Stomach smooth muscle (tissue), 2 donors: ENCODE data around the gene ERBB4.
"Not testable (repeated sequence)": the region's sequence is repeated elsewhere in the genome, so short reads cannot be mapped to it uniquely, and the experiment has no call there.

Experiments
- H3K27ac ChIP-seq: one replicate; pipeline ENCODE4 v1.7.0; 2013; ENCODE audit warnings: mild to moderate bottlenecking, low read length, inconsistent platforms
- H3K27me3 ChIP-seq, 2 donors: one replicate each; pipeline ENCODE4 v1.7.0; 2013; ENCODE audit warnings: low read length in 2 of 2; ENCODE audit not compliant: insufficient read depth in 2 of 2, control insufficient read depth in 1 of 2
- H3K36me3 ChIP-seq, 2 donors: one replicate each; pipeline ENCODE4 v1.7.0; 2013; ENCODE audit warnings: low read length in 2 of 2; ENCODE audit not compliant: control insufficient read depth in 2 of 2, insufficient read depth in 2 of 2
- H3K4me1 ChIP-seq: one replicate; pipeline ENCODE4 v1.7.0; 2013; ENCODE audit warnings: low read length; ENCODE audit not compliant: control insufficient read depth, insufficient read depth
- H3K4me3 ChIP-seq, 2 donors: one replicate each; pipeline ENCODE4 v1.7.0; 2013; ENCODE audit warnings: low read length in 2 of 2
- H3K9ac ChIP-seq, 2 donors: one replicate each; pipeline ENCODE4 v1.7.0; 2013; ENCODE audit warnings: low read length in 2 of 2, mild to moderate bottlenecking in 1 of 2
- H3K9me3 ChIP-seq, 2 donors: one replicate each; pipeline ENCODE4 v1.7.0; 2013; ENCODE audit warnings: low read length in 2 of 2; ENCODE audit not compliant: control insufficient read depth in 2 of 2
- donor health status: healthy.
- donor health status: Pancreatic carcinoma.

ERBB4 gene

DNA sequence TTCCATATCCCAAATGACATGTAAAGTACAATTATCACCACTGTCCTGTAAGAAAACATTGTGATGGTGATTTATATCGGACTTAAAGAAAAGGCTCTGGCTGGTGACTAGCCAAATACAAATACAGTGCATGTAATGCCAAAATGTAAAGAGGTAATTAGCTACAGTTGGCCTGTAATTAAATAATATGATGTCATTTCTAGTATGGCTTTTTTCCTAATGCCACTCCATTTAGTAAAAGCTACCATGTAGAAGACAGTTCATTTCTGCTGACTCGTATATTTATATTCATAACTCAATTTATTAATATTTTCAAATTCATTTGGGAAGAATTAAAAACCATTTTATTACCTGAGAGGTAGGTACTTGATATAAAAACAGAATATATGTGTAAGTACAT, 815.7 kb downstream of the ERBB4 start:
- Histone ChIP-seq H3K4me1 (no peaks in the 10 kb centered on the region), H3K9me3 (no peaks in the 10 kb centered on the region), H3K9ac (no peak overlapping the region), H3K36me3 (no peaks in the 10 kb centered on the region), H3K27ac (no peak overlapping the region), H3K4me3 (no peak overlapping the region), H3K27me3 (no peaks in the 10 kb centered on the region)

DNA sequence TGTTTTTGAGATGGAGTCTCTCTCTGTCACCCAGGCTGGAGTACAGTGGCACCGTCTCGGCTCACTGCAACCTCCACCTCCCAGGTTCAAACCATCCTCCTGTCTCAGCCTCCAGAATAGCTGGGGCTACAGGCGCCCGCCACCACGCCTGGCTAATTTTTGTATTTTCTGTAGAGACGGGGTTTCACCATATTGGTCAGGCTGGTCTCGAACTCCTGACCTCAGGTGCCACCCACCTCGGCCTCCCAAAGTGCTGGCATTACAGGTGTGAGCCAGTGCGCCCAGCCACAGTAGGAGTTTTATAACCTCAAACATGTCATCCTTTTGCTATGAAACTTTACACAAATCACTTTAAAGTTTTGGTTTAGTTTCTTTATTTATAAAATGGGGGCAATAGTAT, 816.7 kb downstream of the ERBB4 start:
- not testable (repeated sequence) for H3K27ac ChIP-seq, H3K9me3 ChIP-seq, H3K27me3 ChIP-seq, H3K36me3 ChIP-seq, H3K4me1 ChIP-seq, H3K9ac ChIP-seq, H3K4me3 ChIP-seq

GRCh38 chr2:211709389-211709788, 829.2 kb downstream of the ERBB4 start:
- no peaks in the 10 kb centered on the region for H3K9me3 ChIP-seq
- H3K27ac ChIP-seq, result no peak overlapping the region

GRCh38 chr2:211692689-211693088, 845.9 kb downstream of the ERBB4 start:
- Histone ChIP-seq H3K9me3 (no peaks in the 10 kb centered on the region), H3K27me3 (no peaks in the 10 kb centered on the region), H3K9ac (no peak overlapping the region), H3K36me3 (no peaks in the 10 kb centered on the region), H3K4me1 (no peaks in the 10 kb centered on the region), H3K4me3 (no peak overlapping the region), H3K27ac (no peak overlapping the region)

More at GRCh38 chr2:211709389-211709788, 829.2 kb downstream of the ERBB4 start:
- Histone ChIP-seq H3K4me3 (no peak overlapping the region), H3K36me3 (no peaks in the 10 kb centered on the region), H3K4me1 (no peaks in the 10 kb centered on the region), H3K9ac (no peak overlapping the region), H3K27me3 (no peaks in the 10 kb centered on the region)

GRCh38 chr2:211690736-211691135, 847.9 kb downstream of the ERBB4 start:
- Histone ChIP-seq H3K9ac (no peak overlapping the region), H3K9me3 (no peaks in the 10 kb centered on the region), H3K27me3 (no peaks in the 10 kb centered on the region), H3K36me3 (no peaks in the 10 kb centered on the region), H3K4me1 (no peaks in the 10 kb centered on the region), H3K27ac (no peak overlapping the region), H3K4me3 (no peak overlapping the region)

DNA sequence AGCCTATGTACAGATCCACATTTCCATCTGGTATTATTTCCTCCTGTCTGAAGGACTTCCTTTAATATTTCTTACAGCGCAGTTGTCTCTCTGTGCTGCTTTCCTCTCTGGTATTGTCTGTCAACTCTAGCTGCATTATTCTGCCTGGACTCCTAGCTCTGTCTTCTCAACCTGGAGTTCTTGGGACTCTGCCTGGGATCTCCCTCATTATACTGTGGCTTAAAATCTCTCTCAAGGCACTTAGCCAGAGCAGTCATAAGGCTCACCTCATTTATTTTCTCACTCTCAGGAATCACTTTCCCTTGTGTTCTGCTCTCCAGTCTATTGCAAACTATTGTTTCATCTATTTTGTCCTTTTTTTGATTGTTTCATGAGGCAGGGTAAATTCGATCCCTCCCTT, 850.4 kb downstream of the ERBB4 start:
- Histone ChIP-seq H3K27ac (no peak overlapping the region), H3K9me3 (peaks cover 0 to 4% of the 10 kb centered on the region in 2 donors), H3K9ac (no peak overlapping the region), H3K4me3 (no peak overlapping the region), H3K4me1 (no peaks in the 10 kb centered on the region), H3K27me3 (no peaks in the 10 kb centered on the region), H3K36me3 (no peaks in the 10 kb centered on the region)

DNA sequence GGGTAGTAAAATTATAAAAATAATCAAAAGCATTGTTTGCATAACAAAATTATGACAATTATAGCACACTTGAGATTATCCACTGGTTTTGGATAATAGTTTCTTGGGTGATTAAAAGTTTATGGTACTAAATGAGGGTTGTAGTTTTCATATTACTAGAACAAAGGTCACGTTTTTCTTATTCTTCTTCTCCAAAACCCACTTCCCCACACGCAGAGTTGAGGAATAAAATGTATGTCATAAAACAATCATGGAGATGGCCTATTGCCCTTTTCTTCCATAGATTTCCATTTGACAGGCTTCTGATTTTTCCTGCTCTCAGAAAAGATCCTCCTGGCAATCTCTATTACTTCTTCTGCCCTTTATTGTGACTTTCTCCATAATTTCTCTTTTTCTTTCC, 863.9 kb downstream of the ERBB4 start:
- H3K9me3 ChIP-seq, result no peaks in the 10 kb centered on the region
- H3K27me3 ChIP-seq, result no peaks in the 10 kb centered on the region
- H3K9ac ChIP-seq, result no peak overlapping the region
- no peak overlapping the region for H3K27ac ChIP-seq
- no peaks in the 10 kb centered on the region for H3K4me1 ChIP-seq
- no peaks in the 10 kb centered on the region for H3K36me3 ChIP-seq
- no peak overlapping the region for H3K4me3 ChIP-seq

DNA sequence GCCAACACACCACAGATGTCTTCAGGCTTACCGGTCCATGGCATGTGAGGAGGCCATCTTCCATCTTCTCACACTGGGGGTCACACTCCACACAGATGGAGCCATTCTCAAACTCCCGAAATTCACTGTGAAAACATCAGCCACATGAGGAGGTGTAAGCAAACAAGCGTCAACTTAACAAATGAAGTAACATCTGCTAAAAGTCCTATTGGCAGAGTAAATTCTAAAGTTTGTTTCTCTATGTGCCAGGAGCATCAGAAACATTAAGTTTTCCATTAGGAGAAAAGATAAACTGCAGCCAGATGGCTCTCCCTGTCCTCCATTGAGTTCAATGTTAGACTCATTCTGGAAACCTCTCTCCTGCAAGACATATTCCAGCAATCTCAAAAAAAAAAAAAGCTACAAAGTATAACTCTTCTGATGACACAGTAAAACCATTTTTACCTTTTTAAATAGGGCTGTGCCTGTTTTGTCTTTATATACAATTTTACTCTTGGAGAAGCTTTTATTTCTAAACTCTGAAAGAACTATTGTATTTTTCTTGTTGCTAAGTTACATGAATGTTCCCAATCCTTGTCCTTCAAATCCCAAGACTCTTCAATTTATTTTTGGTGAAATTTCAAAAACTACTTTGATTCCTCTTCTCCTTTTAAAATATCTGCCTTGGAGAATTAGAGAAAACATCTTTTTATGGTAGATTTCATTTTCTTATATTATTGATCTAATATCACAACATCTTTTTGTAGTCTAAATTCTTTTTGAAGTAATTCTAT, 865.3 kb downstream of the ERBB4 start:
- Histone ChIP-seq H3K27ac (no peak overlapping the region), H3K9me3 (no peaks in the 10 kb centered on the region), H3K9ac (no peak overlapping the region), H3K4me3 (no peak overlapping the region), H3K4me1 (no peaks in the 10 kb centered on the region), H3K27me3 (no peaks in the 10 kb centered on the region), H3K36me3 (no peaks in the 10 kb centered on the region)

DNA sequence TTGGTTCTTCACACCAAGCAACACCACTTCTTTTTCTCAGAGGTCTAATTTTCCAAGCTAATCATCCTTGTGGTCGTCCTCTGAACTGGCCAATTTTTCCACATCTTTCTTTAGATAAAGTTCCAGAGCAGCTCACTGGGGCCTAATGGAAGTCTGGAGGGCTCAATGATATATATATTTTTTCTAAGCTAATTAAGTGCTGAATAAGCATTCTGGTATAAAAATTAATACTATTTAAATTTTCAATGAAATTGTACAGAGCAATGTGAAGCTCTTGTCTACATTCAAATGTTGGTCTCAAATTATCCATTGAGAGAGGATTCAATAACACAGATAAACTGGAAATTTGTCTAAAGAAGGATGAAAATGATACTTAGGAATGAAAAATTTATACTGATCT, 866.6 kb downstream of the ERBB4 start:
- no peaks in the 10 kb centered on the region for H3K36me3 ChIP-seq
- no peaks in the 10 kb centered on the region for H3K27me3 ChIP-seq
- no peak overlapping the region for H3K27ac ChIP-seq
- H3K9me3 ChIP-seq, result no peaks in the 10 kb centered on the region
- H3K9ac ChIP-seq, result no peak overlapping the region
- H3K4me3 ChIP-seq, result no peak overlapping the region
- H3K4me1 ChIP-seq, result no peaks in the 10 kb centered on the region

DNA sequence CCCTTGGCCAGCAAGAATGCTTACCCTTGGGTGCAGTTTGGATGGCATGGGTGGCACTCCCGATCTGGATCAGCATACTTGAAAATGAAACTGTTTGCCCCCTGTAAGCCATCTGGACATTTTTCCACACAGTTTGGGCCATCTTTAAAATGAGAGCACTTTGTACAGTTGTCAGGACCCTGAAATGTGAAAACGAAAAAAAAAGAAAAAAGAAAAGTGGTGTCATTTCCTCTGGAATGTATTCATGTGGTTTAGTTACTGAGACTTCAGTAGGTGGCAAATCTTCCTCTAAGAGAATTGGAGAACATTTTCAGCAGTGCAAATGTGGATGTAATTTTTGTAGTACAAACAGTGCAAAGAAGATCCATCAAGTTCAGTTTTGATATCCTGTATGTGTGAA, 873.3 kb downstream of the ERBB4 start:
- H3K27me3 ChIP-seq, result no peaks in the 10 kb centered on the region
- no peak overlapping the region for H3K27ac ChIP-seq
- H3K9ac ChIP-seq, result no peak overlapping the region
- H3K36me3 ChIP-seq, result no peaks in the 10 kb centered on the region
- H3K4me3 ChIP-seq, result no peak overlapping the region
- no peaks in the 10 kb centered on the region for H3K9me3 ChIP-seq
- H3K4me1 ChIP-seq, result no peaks in the 10 kb centered on the region

DNA sequence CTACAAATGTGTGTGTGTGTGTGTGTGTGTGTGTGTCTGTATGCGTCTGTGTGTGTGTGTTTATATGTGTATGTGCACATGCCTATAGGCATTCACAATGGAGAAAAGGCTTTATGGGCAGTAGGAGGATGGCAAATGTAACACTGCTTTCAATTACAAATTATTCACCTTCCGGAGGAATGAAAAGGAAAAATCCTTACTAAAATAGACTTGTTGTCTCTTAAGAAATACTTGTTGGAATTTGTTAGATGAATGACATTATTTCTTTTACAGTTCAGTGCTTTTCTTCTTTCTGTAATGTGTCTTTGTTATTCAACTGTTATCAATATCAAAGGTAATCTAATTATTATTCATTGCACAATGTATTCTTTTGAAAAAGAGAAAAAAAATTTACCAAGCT, 874.3 kb downstream of the ERBB4 start:
- H3K27ac ChIP-seq, result no peak overlapping the region
- H3K4me1 ChIP-seq, result no peaks in the 10 kb centered on the region

More for the DNA sequence above, 874.3 kb downstream of the ERBB4 start:
- no peaks in the 10 kb centered on the region for H3K36me3 ChIP-seq
- no peaks in the 10 kb centered on the region for H3K27me3 ChIP-seq
- H3K9ac ChIP-seq, result no peak overlapping the region
- no peak overlapping the region for H3K4me3 ChIP-seq
- no peaks in the 10 kb centered on the region for H3K9me3 ChIP-seq
